Activated naive CD4-positive, alpha-beta T cell treated with anti-CD3 and anti-CD28 coated beads, Interleukin-2, amount 50 U/mL, for 16 hours (primary cell): ENCODE data around the gene ARNT2.
"Not testable (repeated sequence)": the region's sequence is repeated elsewhere in the genome, so short reads cannot be mapped to it uniquely, and the experiment has no call there.

ENCODE experiments used
- DNase-seq: peaks from one replicate; pipeline ENCODE4 v3.0.0-alpha.2; 2020

Gene ARNT2

GRCh38 chr15:80630981-80631380, 226.8 kb downstream of the ARNT2 start:
- DNase-seq, result no peak

GRCh38 chr15:80633221-80633620, 229.0 kb downstream of the ARNT2 start:
- DNase-seq, result no peak

- DNase-seq, result no peak
Measured at GRCh38 chr15:80635953-80636352, 231.8 kb downstream of the ARNT2 start.

GRCh38 chr15:80636675-80637074, 232.5 kb downstream of the ARNT2 start:
- DNase-seq, result no peak

GRCh38 chr15:80637747-80638146, 233.6 kb downstream of the ARNT2 start:
- no peak for DNase-seq

- no peak for DNase-seq
Measured at GRCh38 chr15:80638553-80639167, 234.5 kb downstream of the ARNT2 start.

- DNase-seq, result no peak
Measured at GRCh38 chr15:80639168-80639555, 235.0 kb downstream of the ARNT2 start.

GRCh38 chr15:80640531-80641121, 236.4 kb downstream of the ARNT2 start:
- no peak for DNase-seq

GRCh38 chr15:80641384-80641783, 237.2 kb downstream of the ARNT2 start:
- no peak for DNase-seq

- no peak for DNase-seq
Measured at GRCh38 chr15:80643431-80643951, 239.3 kb downstream of the ARNT2 start.

- no peak for DNase-seq
Measured at GRCh38 chr15:80645494-80646065, 241.4 kb downstream of the ARNT2 start.

GRCh38 chr15:80647424-80647823, 243.2 kb downstream of the ARNT2 start:
- DNase-seq, result not testable (repeated sequence)
